Uterus (tissue), 2 donors: Measurements from ENCODE around the gene NDUFS5.

Source experiments
- POLR2A ChIP-seq, 2 donors: fragments of 450-650 bp; IDR thresholded peaks; one replicate each; pipeline ENCODE4 v1.6.1; 2016; ENCODE audit warnings: antibody characterized with exemption in 2 of 2, mild to moderate bottlenecking in 1 of 2, moderate library complexity in 1 of 2
- TF ChIP-seq, protein P1 (sequence below), 4 experiments: fragments of 200-600 bp in 2 of 4; fragments of 450-650 bp in 2 of 4; sonication (generic) in 2 of 4; IDR thresholded peaks; one replicate each; pipeline ENCODE4 v1.5.1; 2016 to 2019; ENCODE audit warnings: antibody characterized with exemption in 4 of 4, mild to moderate bottlenecking in 2 of 4, moderate library complexity in 1 of 4

- TF ChIP-seq, protein P1, sequence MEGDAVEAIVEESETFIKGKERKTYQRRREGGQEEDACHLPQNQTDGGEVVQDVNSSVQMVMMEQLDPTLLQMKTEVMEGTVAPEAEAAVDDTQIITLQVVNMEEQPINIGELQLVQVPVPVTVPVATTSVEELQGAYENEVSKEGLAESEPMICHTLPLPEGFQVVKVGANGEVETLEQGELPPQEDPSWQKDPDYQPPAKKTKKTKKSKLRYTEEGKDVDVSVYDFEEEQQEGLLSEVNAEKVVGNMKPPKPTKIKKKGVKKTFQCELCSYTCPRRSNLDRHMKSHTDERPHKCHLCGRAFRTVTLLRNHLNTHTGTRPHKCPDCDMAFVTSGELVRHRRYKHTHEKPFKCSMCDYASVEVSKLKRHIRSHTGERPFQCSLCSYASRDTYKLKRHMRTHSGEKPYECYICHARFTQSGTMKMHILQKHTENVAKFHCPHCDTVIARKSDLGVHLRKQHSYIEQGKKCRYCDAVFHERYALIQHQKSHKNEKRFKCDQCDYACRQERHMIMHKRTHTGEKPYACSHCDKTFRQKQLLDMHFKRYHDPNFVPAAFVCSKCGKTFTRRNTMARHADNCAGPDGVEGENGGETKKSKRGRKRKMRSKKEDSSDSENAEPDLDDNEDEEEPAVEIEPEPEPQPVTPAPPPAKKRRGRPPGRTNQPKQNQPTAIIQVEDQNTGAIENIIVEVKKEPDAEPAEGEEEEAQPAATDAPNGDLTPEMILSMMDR (IDR thresholded peaks at IDR 0.05) = no peak
- no peak for TF ChIP-seq POLR2A (IDR thresholded peaks at IDR 0.05)
Measured at GRCh38 chr1:39016604-39017171, 9.5 kb upstream of the NDUFS5 start.
